RWPE2 (cell line): ENCODE results near the gene DCST1.

ENCODE experiments used
- ATAC-seq: fragments of 200-7000 bp; cut with Tn5 transposase; 3 replicates; pipeline ENCODE4 v1.9.1; 2021; ENCODE audit warnings: low read depth
- DNase-seq: peaks from one replicate; pipeline ENCODE4 v3.0.0-alpha.2; 2020; ENCODE audit warnings: low spot score
- H3K27ac ChIP-seq: fragments of 450-650 bp; 2 replicates; pipeline ENCODE4 v1.5.1; 2017; ENCODE audit warnings: mild to moderate bottlenecking; ENCODE audit not compliant: poor library complexity, severe bottlenecking
- H3K27me3 ChIP-seq: fragments of 250-450 bp; sonication (Bioruptor Pico); 2 replicates; pipeline ENCODE4 v1.5.1; 2021; ENCODE audit warnings: mild to moderate bottlenecking, moderate library complexity; ENCODE audit not compliant: insufficient read depth, poor library complexity, severe bottlenecking
- H3K36me3 ChIP-seq: fragments of 250-450 bp; sonication (Bioruptor Pico); 2 replicates; pipeline ENCODE4 v1.5.1; 2020; ENCODE audit warnings: low read depth, mild to moderate bottlenecking, moderate library complexity
- H3K4me1 ChIP-seq: fragments of 250-450 bp; sonication (Bioruptor Pico); 2 replicates; pipeline ENCODE4 v1.5.1; 2021; ENCODE audit warnings: mild to moderate bottlenecking, moderate library complexity; ENCODE audit not compliant: insufficient read depth, poor library complexity, severe bottlenecking
- H3K4me3 ChIP-seq: fragments of 250-450 bp; sonication (Bioruptor Pico); 2 replicates; pipeline ENCODE4 v1.5.1; 2021; ENCODE audit warnings: mild to moderate bottlenecking, moderate library complexity; ENCODE audit not compliant: severe bottlenecking
- H3K9me3 ChIP-seq: fragments of 250-450 bp; sonication (Bioruptor Pico); 2 replicates; pipeline ENCODE4 v1.5.1; 2021; ENCODE audit warnings: mild to moderate bottlenecking, moderate library complexity; ENCODE audit not compliant: severe bottlenecking
- CTCF ChIP-seq: fragments of 450-650 bp; IDR thresholded peaks from one replicate; pipeline ENCODE4 v1.5.1; 2017; ENCODE audit warnings: mild to moderate bottlenecking, moderate library complexity; ENCODE audit not compliant: poor library complexity, severe bottlenecking

The DCST1 gene

GRCh38 chr1:155007251-155007828 is 26.3 kb upstream of the DCST1 start:
- TF ChIP-seq CTCF, result no peak
- H3K4me1 ChIP-seq, result peaks cover 57% of the 10 kb centered on the region

GRCh38 chr1:155008015-155008941 is 25.3 kb upstream of the DCST1 start:
- Histone ChIP-seq H3K36me3 (peaks cover 46% of the 10 kb centered on the region), H3K27ac (peak overlapping the region; percentile 96), H3K4me1 (peaks cover 58% of the 10 kb centered on the region), H3K4me3 (no peak overlapping the region), H3K9me3 (no peaks in the 10 kb centered on the region), H3K27me3 (no peaks in the 10 kb centered on the region)
- no peak for TF ChIP-seq CTCF
- peak; percentile 44 for DNase-seq
- ATAC-seq, result no peak

More at GRCh38 chr1:155007251-155007828, 26.3 kb upstream of the DCST1 start:
- no peak for DNase-seq
- Histone ChIP-seq H3K36me3 (peaks cover 47% of the 10 kb centered on the region), H3K27me3 (no peaks in the 10 kb centered on the region), H3K4me3 (no peak overlapping the region), H3K9me3 (no peaks in the 10 kb centered on the region), H3K27ac (peak overlapping the region; percentile 96)
- no peak for ATAC-seq

DNA sequence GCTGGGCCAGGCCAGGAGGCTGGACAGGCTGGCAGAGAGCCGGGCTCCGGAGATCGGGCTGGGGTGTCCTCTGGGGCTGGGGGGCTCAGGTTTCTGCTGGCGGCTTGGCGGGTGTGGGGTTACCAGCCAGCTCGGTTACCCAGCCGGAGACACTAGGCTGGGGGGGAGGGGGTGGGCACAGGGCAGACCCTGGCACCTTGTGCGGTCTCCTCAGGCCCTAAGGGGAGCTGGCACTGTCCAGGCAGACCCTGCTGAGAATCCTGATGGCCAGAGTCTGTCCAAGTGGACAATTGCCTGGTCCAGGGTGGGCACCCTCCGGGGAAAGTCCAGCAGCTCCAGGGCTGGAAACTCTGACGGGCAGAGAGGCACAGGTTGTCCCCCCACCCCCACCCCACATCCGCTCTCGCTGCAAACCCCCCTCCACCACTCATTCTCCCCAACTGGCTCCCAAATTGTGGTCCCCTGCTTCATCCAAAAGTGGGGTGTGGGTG is 24.4 kb upstream of the DCST1 start:
- ATAC-seq (no peak), DNase-seq (peak; percentile 51)
- Histone ChIP-seq H3K27ac (peak overlapping the region; percentile 96), H3K36me3 (peaks cover 47% of the 10 kb centered on the region), H3K27me3 (no peaks in the 10 kb centered on the region), H3K4me3 (no peak overlapping the region), H3K4me1 (peaks cover 58% of the 10 kb centered on the region), H3K9me3 (no peaks in the 10 kb centered on the region)
- TF ChIP-seq CTCF, result no peak

DNA sequence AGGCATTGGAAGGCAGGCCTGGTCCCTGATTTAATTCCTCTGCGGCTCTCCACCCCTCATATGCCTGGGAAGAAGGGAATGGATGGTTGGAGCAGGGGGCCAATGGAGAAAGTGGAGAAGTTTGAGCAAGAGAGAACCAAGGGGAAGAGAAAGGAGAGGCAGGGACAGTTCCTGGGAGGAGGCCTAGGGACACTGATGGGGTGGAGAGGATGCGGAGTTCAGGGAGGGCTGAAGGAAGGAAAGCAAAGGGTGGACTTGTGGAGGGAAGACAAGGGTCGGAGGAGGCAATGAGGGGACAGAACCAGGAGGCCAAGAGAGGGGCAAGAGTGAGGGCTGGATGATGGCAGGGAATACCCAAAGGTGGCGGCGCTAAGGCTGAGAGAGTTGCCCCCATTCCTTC is 23.9 kb upstream of the DCST1 start:
- ATAC-seq (no peak), DNase-seq (no peak)
- Histone ChIP-seq H3K27ac (peak overlapping the region; percentile 92), H3K36me3 (peaks cover 52% of the 10 kb centered on the region), H3K27me3 (no peaks in the 10 kb centered on the region), H3K4me3 (no peak overlapping the region), H3K9me3 (no peaks in the 10 kb centered on the region), H3K4me1 (peaks cover 53% of the 10 kb centered on the region)
- TF ChIP-seq CTCF, result no peak
